Stimulated activated CD4-positive, alpha-beta T cell treated with anti-CD3 and anti-CD28 coated beads, Interleukin-4, amount 100 ng/mL, for 24 hours (primary cell): Measurements from ENCODE around the gene EXD3.
"Not testable (repeated sequence)": the region's sequence is repeated elsewhere in the genome, so short reads cannot be mapped to it uniquely, and the experiment has no call there.

Experiments used
- DNase-seq: peaks from one replicate; pipeline ENCODE4 v3.0.0-alpha.2; 2020

The EXD3 gene

GRCh38 chr9:137354845-137355760 is 67.9 kb downstream of the EXD3 start:
- no peak for DNase-seq

- no peak for DNase-seq
Measured at GRCh38 chr9:137354153-137354844, 68.7 kb downstream of the EXD3 start.

- DNase-seq: no peak
Measured at GRCh38 chr9:137353223-137354152, 69.5 kb downstream of the EXD3 start.

GRCh38 chr9:137352511-137353222 is 70.3 kb downstream of the EXD3 start:
- DNase-seq: no peak

- DNase-seq: no peak
Measured at GRCh38 chr9:137351781-137352501, 71.0 kb downstream of the EXD3 start.

GRCh38 chr9:137350696-137351584 is 72.0 kb downstream of the EXD3 start:
- DNase-seq: no peak

GRCh38 chr9:137349471-137350033 is 73.4 kb downstream of the EXD3 start:
- DNase-seq: no peak

GRCh38 chr9:137348769-137349470 is 74.0 kb downstream of the EXD3 start:
- no peak for DNase-seq

- DNase-seq: no peak
Measured at GRCh38 chr9:137347928-137348327, 75.0 kb downstream of the EXD3 start.

GRCh38 chr9:137342482-137342881 is 80.5 kb downstream of the EXD3 start:
- DNase-seq: no peak

- no peak for DNase-seq
Measured at GRCh38 chr9:137341227-137341626, 81.7 kb downstream of the EXD3 start.

- DNase-seq: not testable (repeated sequence)
Measured at GRCh38 chr9:137339908-137340462, 83.0 kb downstream of the EXD3 start.

- no peak for DNase-seq
Measured at GRCh38 chr9:137339045-137339907, 83.7 kb downstream of the EXD3 start.

- no peak for DNase-seq
Measured at GRCh38 chr9:137336735-137337134, 86.2 kb downstream of the EXD3 start.

- DNase-seq: no peak
Measured at GRCh38 chr9:137333016-137333671, 89.8 kb downstream of the EXD3 start.

GRCh38 chr9:137331929-137332328 is 91.0 kb downstream of the EXD3 start:
- no peak for DNase-seq

- DNase-seq: no peak
Measured at GRCh38 chr9:137330689-137331088, 92.3 kb downstream of the EXD3 start.

GRCh38 chr9:137329590-137329989 is 93.4 kb downstream of the EXD3 start:
- not testable (repeated sequence) for DNase-seq
